SH-SY5Y (cell line): ENCODE data around the gene WEE1.
A peak's percentile ranks its signal among the peaks of the same experiment; 100 is the strongest.

Experiments used
- GATA2 ChIP-seq: IDR thresholded peaks from 2 replicates; pipeline ENCODE4 v1.6.1; 2011; ENCODE audit warnings: mild to moderate bottlenecking, low read depth, low read length
- GATA3 ChIP-seq: IDR thresholded peaks from 2 replicates; pipeline ENCODE4 v1.6.1; 2011; ENCODE audit warnings: low read depth, mild to moderate bottlenecking, low read length, moderate library complexity

The WEE1 gene

DNA sequence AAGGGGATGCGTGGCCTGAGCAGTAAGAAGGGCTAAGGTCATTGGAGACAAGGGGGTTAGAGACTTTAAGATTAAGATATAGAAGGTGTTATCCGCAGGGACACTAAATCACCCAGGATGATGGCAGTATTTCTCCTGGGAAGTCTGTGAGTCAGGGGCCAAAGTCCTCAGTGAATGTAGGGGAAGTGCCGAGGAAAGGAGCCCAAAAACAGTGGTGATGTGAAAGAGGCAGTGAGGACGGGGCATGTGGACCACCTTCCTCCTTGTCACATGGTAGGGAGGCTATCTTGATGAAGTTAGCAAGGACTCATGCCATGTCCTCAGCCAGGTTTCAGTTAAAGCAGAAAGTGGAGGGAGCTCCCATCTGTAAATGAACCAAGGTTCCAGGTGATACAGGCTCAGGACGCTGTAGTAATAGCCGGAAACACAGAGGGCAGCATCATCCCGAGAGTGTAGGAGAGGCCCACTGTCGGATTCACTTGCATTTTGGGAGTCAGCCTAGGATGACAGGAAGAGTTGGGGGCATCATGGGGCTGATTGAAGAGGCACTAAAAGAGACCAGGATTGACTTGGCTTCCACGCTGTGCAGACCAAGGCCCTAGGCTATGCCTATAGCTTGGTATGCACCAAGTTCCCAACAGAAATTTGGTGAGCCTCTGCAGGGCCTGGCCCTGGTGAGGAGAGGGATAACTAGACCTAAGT lies 33.5 kb downstream of the WEE1 start:
- TF ChIP-seq GATA3 = no peak
- no peak for TF ChIP-seq GATA2

- TF ChIP-seq GATA3 (no peak), GATA2 (no peak)
Observed at GRCh38 chr11:9607511-9607899, 34.0 kb downstream of the WEE1 start.

DNA sequence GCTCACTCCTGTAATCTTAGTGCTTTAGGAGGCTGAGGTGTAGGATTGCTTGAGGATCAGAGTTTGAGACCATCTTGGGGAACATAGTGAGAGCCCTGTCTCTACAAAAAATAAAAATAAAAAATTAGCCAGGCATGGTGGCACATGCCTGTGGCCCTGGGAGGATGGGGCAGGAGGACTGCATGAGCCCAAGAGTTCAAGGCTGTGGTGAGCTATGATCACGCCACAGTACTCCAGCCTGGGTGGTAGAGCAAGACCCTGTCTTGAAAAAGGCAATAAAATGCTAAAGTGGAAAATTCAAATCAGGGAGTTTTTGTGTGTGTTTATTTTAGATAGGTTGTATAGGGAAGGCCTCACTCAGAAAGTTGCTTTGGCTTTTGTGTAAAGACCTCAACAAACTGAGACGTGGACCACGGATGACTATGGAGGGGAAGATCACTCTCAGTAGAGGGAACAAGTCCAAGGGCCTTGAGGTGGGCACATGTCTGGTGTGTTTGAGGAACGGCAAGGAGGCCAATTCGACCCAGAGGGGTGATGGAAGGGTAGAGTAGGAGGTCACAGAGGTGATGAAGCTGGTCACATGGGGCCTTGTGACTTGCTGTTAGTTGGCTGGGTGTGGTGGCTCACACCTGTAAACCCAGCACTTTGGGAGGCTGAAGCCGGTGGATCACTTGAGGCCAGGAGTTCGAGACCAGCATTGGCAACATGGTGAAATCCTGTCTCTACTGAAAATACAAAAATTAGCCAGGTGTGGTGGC lies 35.7 kb downstream of the WEE1 start:
- TF ChIP-seq GATA3 = no peak
- no peak for TF ChIP-seq GATA2

GRCh38 chr11:9609841-9610240 lies 36.4 kb downstream of the WEE1 start:
- no peak for TF ChIP-seq GATA3
- TF ChIP-seq GATA2 = no peak

GRCh38 chr11:9613118-9613829 lies 39.8 kb downstream of the WEE1 start:
- TF ChIP-seq GATA2 = no peak
- TF ChIP-seq GATA3 = no peak

DNA sequence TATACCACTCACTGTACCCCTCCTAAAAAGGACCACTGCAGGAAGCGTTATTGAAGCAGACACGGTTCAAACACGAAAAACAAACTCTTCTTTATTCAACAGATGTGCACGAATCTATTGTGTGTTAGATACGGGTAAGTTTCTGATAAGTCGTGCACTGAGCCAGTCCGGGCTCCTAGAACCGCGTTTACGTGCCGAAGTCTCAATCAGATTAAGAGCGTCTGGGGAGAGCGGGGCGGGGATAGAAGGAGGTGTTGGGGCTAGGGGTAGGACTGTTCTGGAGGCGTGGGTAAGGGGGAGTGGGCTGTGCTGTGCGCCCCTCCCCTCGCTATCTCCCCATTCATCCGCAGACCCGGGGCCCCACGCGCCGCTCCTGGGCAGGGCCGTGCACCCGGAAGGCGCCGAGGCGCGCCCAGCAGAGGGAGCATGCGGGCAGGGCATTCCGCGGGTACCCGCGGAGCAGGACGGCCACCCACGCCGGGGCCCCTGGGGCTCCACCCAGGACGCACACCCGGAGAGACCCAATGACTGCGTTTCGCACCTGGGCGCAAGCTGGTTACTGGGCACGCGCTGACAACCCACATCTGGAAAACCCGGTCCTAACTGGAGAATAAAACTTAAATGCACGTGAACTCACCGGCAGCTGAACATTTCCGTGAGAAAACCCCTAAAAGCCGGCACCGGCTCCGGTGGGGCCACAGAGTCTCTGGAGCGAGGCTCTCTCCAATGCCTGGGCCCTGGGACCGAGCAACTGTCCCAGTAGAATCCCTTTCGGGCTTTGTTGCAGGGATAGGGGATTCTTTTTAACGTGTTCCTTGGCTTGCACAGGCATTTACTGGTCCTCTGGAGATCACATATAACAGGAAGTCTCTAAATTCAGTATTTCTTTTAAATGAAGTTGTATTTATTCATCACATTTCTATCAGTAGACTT lies 40.6 kb downstream of the WEE1 start:
- TF ChIP-seq GATA3 (no peak), GATA2 (peak; percentile 46; the same call in 1 of the 2 replicates)

GRCh38 chr11:9615031-9615451 lies 41.6 kb downstream of the WEE1 start:
- TF ChIP-seq GATA3 (no peak), GATA2 (no peak)

- TF ChIP-seq GATA2 (no peak), GATA3 (no peak)
Observed at GRCh38 chr11:9616042-9616675, 42.7 kb downstream of the WEE1 start.

GRCh38 chr11:9616858-9617257 lies 43.4 kb downstream of the WEE1 start:
- TF ChIP-seq GATA2 = no peak
- TF ChIP-seq GATA3 = no peak

DNA sequence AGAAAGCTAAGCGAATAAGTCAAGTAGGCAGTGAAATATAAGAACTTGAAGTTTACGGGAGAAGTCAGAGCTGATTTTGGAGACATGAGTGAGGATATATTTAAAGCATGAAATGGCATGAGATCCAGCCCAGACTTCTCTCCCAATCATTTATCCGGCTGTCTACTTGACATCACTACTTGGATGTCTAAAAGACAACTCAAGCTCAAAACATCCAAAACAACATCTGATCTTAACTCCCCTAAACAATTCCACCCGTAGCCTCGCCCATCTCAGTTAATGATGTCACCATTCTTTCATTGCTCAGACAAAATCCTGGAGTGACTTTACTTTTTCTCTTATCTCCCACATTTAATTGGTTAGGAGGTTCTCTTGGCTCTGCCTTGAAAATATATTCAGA lies 44.5 kb downstream of the WEE1 start:
- TF ChIP-seq GATA2 (no peak), GATA3 (no peak)

- TF ChIP-seq GATA3 = no peak
- no peak for TF ChIP-seq GATA2
Observed at GRCh38 chr11:9619004-9619403, 45.5 kb downstream of the WEE1 start.

DNA sequence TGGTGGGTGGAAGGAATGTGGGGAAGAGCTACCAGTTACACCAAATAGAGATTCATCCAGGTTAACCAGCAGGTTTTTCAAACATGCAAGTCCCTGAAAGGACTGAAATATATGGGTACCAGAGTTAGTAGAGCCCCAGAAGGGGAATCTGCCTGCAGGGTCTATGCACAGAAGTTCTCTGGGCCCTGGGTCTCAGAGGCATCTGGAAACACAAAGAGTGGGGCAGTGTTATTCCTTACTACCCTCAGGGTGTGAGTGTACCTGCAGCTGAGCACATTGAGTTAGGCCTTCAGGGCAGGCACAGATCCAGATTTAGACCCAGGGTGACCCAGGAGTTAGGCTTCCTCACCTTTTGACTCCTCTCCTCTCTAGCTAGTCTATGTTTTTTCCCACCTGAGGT lies 46.5 kb downstream of the WEE1 start:
- TF ChIP-seq GATA2 (no peak), GATA3 (no peak)

DNA sequence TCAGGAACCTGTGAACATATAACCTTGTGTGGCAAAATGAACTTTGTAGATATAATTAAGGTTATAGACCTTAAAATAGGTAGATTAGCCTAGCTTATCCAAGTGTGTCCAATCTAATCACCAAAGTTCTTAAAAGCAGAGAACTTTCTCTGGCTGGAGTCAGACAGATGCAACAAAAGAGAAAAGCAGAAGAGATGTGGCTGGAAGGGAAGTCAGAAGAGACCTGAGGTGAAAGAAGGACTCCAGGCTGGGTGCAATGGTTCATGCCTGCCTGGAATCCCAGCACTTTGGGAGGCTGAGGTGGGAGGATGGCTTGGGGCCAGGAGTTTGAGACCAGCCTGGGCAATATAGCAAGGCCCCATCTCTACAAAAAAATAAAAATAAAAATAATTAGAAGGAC lies 51.0 kb downstream of the WEE1 start:
- TF ChIP-seq GATA3 (no peak), GATA2 (no peak)
